ENCODE data around the gene S100A6. TPM values are rescaled to one million over a fixed set of nuclear protein-coding genes. Genes with fewer than 3 reads are reported as not detected.
A peak's percentile ranks its signal among the peaks of the same experiment; 100 is the strongest.

S100A6 gene
- polyA plus RNA-seq, 2 of the 4 experiments (the other 2 are of a cell fraction) = 898 to 3,552 TPM

DNA sequence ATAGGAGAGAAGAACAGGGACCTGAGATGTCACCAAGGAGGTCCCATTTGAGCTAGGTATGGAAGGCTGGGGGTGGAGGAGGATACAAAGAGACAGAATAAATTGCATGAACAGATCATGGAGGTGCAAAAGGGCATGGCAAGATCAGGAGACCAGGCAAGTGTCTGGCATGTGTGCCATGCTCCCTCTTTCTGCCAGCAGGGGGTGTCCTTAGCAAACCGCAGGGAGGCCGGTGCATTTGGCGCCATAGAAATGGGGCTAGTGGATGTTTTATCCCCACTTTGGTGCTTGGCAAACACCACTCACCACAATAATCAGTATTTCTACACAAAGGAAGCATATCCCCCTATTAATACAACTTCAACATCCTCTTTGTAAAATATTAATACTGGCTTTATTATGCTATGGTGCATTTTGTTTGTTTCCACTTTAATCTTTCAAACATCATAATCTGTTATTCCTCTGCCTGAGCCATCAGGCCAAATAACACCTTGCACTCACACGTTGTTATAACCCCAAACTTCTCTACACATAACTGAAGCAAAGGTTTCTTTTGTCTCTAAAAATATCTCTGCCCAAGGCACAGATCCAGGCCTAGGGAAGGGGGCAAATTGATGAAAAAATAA lies 25.9 kb downstream of the S100A6 start (continued):
- no peak for TF ChIP-seq RCOR1 (IDR thresholded peaks at IDR 0.05; ENCODE audit: low read depth, low read length)

GRCh38 chr1:153509036-153509435 lies 26.8 kb downstream of the S100A6 start:
- H3K4me1 ChIP-seq = peaks cover 40% of the 10 kb centered on the region
- WGBS (ENCODE audit: missing lambda C conversion rate) = 77% methylated on average over 3 of the region's 3 CpGs
- H3K4me3 ChIP-seq = no peak overlapping the region
- FAIRE-seq (no peak), ATAC-seq (no peak), DNase-seq (ENCODE audit: low read depth in 1 of 2, low spot score in 1 of 2) (no peak)
- peak overlapping the region in 1 of 2 experiments; percentile 87; a peak in 3 of 6 replicates for H3K27ac ChIP-seq
- ChIA-PET CTCF (interaction anchor here (0.7 to 13.0 kb wide), 21 partner anchors 9 to 435 kb away, joined by 3 to 273 read pairs (median 6); partner anchors contain the start of genes S100A2, S100A6 and S100A9), POLR2A (no interaction called here)
- H3K9me3 ChIP-seq = no peaks in the 10 kb centered on the region
- H3K4me2 ChIP-seq = no peak overlapping the region
- TF ChIP-seq, protein P1, sequence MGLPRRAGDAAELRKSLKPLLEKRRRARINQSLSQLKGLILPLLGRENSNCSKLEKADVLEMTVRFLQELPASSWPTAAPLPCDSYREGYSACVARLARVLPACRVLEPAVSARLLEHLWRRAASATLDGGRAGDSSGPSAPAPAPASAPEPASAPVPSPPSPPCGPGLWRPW (IDR thresholded peaks at IDR 0.05) = no peak

- Histone ChIP-seq H3K9me3 (no peaks in the 10 kb centered on the region), H3K27ac (peak overlapping the region; percentile 87), H3K4me3 (no peak overlapping the region), H3K4me2 (peak overlapping the region; percentile 78; the same call in 2 of the 3 replicates), H3K4me1 (peaks cover 39% of the 10 kb centered on the region)
- 86% methylated on average over 9 of the region's 11 CpGs for WGBS (ENCODE audit: missing lambda C conversion rate)
- no peak for DNase-seq (ENCODE audit: low read depth in 1 of 2, low spot score in 1 of 2)
- CTCF ChIA-PET = interaction anchor here (0.7 to 13.0 kb wide), 13 partner anchors 8 to 168 kb away, joined by 3 to 273 read pairs (median 6); partner anchors contain the start of genes S100A2, S100A6 and S100A9
- no peak for FAIRE-seq
- ATAC-seq = no peak
- POLR2A ChIA-PET = no interaction called here
- TF ChIP-seq, protein P2, sequence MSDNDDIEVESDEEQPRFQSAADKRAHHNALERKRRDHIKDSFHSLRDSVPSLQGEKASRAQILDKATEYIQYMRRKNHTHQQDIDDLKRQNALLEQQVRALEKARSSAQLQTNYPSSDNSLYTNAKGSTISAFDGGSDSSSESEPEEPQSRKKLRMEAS (IDR thresholded peaks at IDR 0.05) = no peak
- TF ChIP-seq HEYL (CRISPR knock-in tag; IDR thresholded peaks at IDR 0.05) = no peak
- TF ChIP-seq CBX2 (IDR thresholded peaks at IDR 0.05; ENCODE audit: borderline replicate concordance, low read depth) = no peak
- no peak for TF ChIP-seq CHD2 (IDR thresholded peaks at IDR 0.05; ENCODE audit: low read length, partially characterized antibody)
- TF ChIP-seq TFCP2L1 (CRISPR knock-in tag; IDR thresholded peaks at IDR 0.05) = no peak
- TF ChIP-seq FOSB (CRISPR knock-in tag; IDR thresholded peaks at IDR 0.05) = no peak
- no peak for TF ChIP-seq SMC3 (IDR thresholded peaks at IDR 0.05)
- TF ChIP-seq HOXB13 (CRISPR knock-in tag; IDR thresholded peaks at IDR 0.05; ENCODE audit: low read depth) = no peak
- no peak for TF ChIP-seq BCL3 (IDR thresholded peaks at IDR 0.05)
Observed at GRCh38 chr1:153507926-153508583, 27.7 kb downstream of the S100A6 start.

DNA sequence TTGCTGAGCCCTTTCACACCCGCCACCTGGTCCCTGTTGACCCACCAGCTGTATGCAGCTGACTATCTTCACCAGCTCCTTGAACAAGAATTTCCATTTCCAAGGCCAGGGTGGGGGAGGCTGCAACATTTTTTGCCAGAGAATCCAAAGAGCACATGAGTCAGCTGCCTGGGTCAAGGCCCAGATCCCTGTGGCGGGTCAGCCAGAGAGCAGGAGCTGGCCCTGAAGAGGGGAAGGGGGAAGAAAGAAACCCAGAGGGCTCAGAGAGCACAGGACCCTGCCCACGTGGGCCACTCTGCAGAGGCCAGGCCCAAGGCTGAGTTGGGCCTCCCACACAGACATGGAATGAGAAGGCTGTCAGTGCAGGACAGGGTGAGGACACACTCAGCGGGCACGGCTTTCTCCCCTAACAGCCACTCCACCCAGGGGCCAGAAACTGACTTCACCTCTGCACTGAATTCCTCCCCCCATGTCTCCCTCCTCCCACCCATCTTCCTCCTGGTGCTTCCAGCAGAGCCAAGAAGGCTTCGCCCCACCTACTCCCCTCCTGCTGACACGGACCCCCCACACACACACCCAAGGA lies 28.9 kb downstream of the S100A6 start:
- Histone ChIP-seq H3K4me1 (peaks cover 36% of the 10 kb centered on the region), H3K4me3 (no peak overlapping the region), H3K4me2 (peak overlapping the region; percentile 78), H3K27ac (peak overlapping the region; percentile 87), H3K9me3 (no peaks in the 10 kb centered on the region)
- WGBS (ENCODE audit: missing lambda C conversion rate) = 37% methylated on average over 7 of the region's 7 CpGs
- ChIA-PET CTCF (interaction anchor here (1.2 to 24.0 kb wide), 6 partner anchors 9 to 153 kb away, joined by 3 to 731 read pairs (median 134); partner anchors contain the start of genes PGLYRP4, S100A6 and S100A9), POLR2A (interaction anchor here (0.6 to 1.1 kb wide), 5 partner anchors 14 to 127 kb away, joined by 3 read pairs; partner anchors contain the start of genes CHTOP, S100A4 and S100A6)
- ATAC-seq = peak; percentile 71 to 75
- peak; percentile 55 to 69 for DNase-seq (ENCODE audit: low read depth in 1 of 2, low spot score in 1 of 2)
- no peak for FAIRE-seq
- peak; percentile 29 to 74; a peak in 3 of 5 replicates for TF ChIP-seq JUN (IDR thresholded peaks at IDR 0.05)
- TF ChIP-seq RAD21 (conservative IDR thresholded peaks at IDR 0.05 in 1 of 2, IDR thresholded peaks at IDR 0.05 in 1 of 2) = no peak
- no peak for TF ChIP-seq POLR2AphosphoS2 (conservative IDR thresholded peaks at IDR 0.05; ENCODE audit: low read length)
- no peak for TF ChIP-seq CHD2 (IDR thresholded peaks at IDR 0.05; ENCODE audit: low read length, partially characterized antibody)
- TF ChIP-seq E2F6 (IDR thresholded peaks at IDR 0.05; ENCODE audit: borderline replicate concordance, low read depth) = 0 out of 2 replicates have a peak, but pooled peaks have one; percentile 25
- no peak for TF ChIP-seq PHF8 (IDR thresholded peaks at IDR 0.05; ENCODE audit: borderline replicate concordance, low read depth)
- TF ChIP-seq, protein P3, sequence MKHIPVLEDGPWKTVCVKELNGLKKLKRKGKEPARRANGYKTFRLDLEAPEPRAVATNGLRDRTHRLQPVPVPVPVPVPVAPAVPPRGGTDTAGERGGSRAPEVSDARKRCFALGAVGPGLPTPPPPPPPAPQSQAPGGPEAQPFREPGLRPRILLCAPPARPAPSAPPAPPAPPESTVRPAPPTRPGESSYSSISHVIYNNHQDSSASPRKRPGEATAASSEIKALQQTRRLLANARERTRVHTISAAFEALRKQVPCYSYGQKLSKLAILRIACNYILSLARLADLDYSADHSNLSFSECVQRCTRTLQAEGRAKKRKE (CRISPR knock-in tag; IDR thresholded peaks at IDR 0.05; ENCODE audit: low read depth) = 0 out of 2 replicates have a peak, but pooled peaks have one; percentile 31
- TF ChIP-seq, protein P2 (IDR thresholded peaks at IDR 0.05) = peak; percentile 63; the same call in 1 of the 2 replicates
- TF ChIP-seq ELK1 (IDR thresholded peaks at IDR 0.05; ENCODE audit: low read depth, low read length) = no peak
- no peak for TF ChIP-seq ZNF302 (CRISPR knock-in tag; IDR thresholded peaks at IDR 0.05)
- TF ChIP-seq FOXS1 (CRISPR knock-in tag; IDR thresholded peaks at IDR 0.05) = no peak
- TF ChIP-seq FOSL2 (IDR thresholded peaks at IDR 0.05) = peak; percentile 36; the same call in 1 of the 2 replicates
- peak; percentile 43; the same call in 1 of the 2 replicates for TF ChIP-seq FOSL2 (CRISPR knock-in tag; IDR thresholded peaks at IDR 0.05)
- no peak for TF ChIP-seq RCOR1 (IDR thresholded peaks at IDR 0.05; ENCODE audit: low read depth, low read length)

Measured in A549 (cell line).